Lung (tissue), 12 donors: ENCODE data around the gene PLA2G2C. TPM values are rescaled to one million over a fixed set of nuclear protein-coding genes. Genes with fewer than 3 reads are reported as not detected.

ENCODE experiments used
- ATAC-seq: fragments of 200-7000 bp; cut with Tn5 transposase; one replicate; pipeline ENCODE4 v1.9.1; 2020; ENCODE audit warnings: moderate number of reproducible peaks; ENCODE audit not compliant: insufficient read depth, low FRiP score
- DNase-seq, 3 donors: peaks; one replicate each; pipeline ENCODE4 v3.0.0-alpha.2; 2013 to 2017
- H3K27ac ChIP-seq, 2 donors: one replicate each; pipeline ENCODE4 v1.5.1; 2013; ENCODE audit warnings: mild to moderate bottlenecking in 2 of 2, moderate library complexity in 2 of 2, control low read depth in 1 of 2, inconsistent platforms in 1 of 2, low read depth in 1 of 2, low read length in 1 of 2
- H3K27me3 ChIP-seq, 3 donors: one replicate each; pipeline ENCODE4 v1.5.1; 2013; ENCODE audit warnings: low read length in 2 of 3; ENCODE audit not compliant: control insufficient read depth in 3 of 3, insufficient read depth in 3 of 3
- H3K36me3 ChIP-seq, 4 donors: one replicate each; pipeline ENCODE4 v1.5.1; 2013; ENCODE audit warnings: low read length in 4 of 4, mild to moderate bottlenecking in 1 of 4, moderate library complexity in 1 of 4; ENCODE audit not compliant: control insufficient read depth in 4 of 4, insufficient read depth in 4 of 4
- H3K4me1 ChIP-seq, 5 donors: one replicate each; pipeline ENCODE4 v1.5.1; 2013; ENCODE audit warnings: low read length in 5 of 5, mild to moderate bottlenecking in 2 of 5, moderate library complexity in 1 of 5; ENCODE audit not compliant: control insufficient read depth in 5 of 5, insufficient read depth in 5 of 5
- H3K4me3 ChIP-seq: one replicate; pipeline ENCODE4 v1.5.1; 2013; ENCODE audit warnings: mild to moderate bottlenecking, control low read depth, moderate library complexity
- H3K9ac ChIP-seq, 2 donors: one replicate each; pipeline ENCODE4 v1.5.1; 2013; ENCODE audit warnings: low read length in 2 of 2, control low read depth in 1 of 2; ENCODE audit not compliant: insufficient read depth in 1 of 2
- H3K9me3 ChIP-seq, 4 donors: one replicate each; pipeline ENCODE4 v1.5.1; 2013; ENCODE audit warnings: low read length in 3 of 4, mild to moderate bottlenecking in 1 of 4, moderate library complexity in 1 of 4; ENCODE audit not compliant: control insufficient read depth in 4 of 4, insufficient read depth in 3 of 4
- WGBS, 2 donors: extraction: QIAGEN DNeasy Blood & Tissue Kit; methylation state at CpG; one replicate each; pipeline ENCODE4 v1.1.7; 2013; 5-methylcytosine and 5-hydroxymethylcytosine counted together
- polyA plus RNA-seq, 2 donors: library from polyadenylated mRNA; stranded (reverse); fragments of 200-250 nt; gene quantifications; one replicate each; pipeline ENCODE4 v1.2.1, GENCODE V29; 2013
- total RNA-seq, 2 donors: library from RNA; depleted of rRNA in 1 of 2; stranded (reverse); fragments of >200 nt in 1 of 2; gene quantifications; one replicate each; pipeline ENCODE4 v1.2.1, GENCODE V29; 2014 to 2021
- TF ChIP-seq, protein P1 (sequence below): IDR thresholded peaks from 2 replicates; pipeline ENCODE4 v1.5.1; 2012; ENCODE audit warnings: mild to moderate bottlenecking; ENCODE audit errors: control extremely low read depth, extremely low read depth
- donor health status: control.
- donor health status: control.
- donor health status: Bipolar disorder and iron deficiency.
- donor health status: healthy.
- donor health status: DM: yes; HTN: yes; CAD: no.

PLA2G2C gene
- total and polyA plus RNA-seq, 4 donors, result 0.09 TPM; not detected in 3

DNA sequence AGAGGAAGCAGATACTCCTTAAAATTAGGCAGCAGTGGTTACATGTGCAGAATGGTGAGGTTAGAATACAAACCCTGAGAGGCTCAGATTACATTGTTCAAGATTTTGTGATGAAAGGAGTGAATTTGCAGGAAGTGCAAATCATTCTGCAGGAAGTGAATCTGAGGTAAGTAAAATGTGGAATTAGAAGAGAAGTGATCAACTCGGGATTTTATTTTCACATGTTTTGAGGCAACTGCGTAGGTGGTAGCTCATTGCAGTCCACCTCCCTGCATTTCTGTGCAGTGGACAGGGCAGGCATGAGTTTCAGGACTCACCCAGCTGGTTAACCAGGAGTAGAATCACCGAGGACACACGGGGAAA is 2.1 kb upstream of the PLA2G2C start:
- Histone ChIP-seq H3K9ac (no peak overlapping the region), H3K27ac (no peak overlapping the region), H3K9me3 (no peaks in the 10 kb centered on the region), H3K36me3 (no peaks in the 10 kb centered on the region), H3K4me3 (no peak overlapping the region), H3K4me1 (peaks cover 0 to 15% (median 5%) of the 10 kb centered on the region in 5 donors), H3K27me3 (peaks cover 0 to 7% (median 0%) of the 10 kb centered on the region in 3 donors)
- DNase-seq (no peak), ATAC-seq (no peak)
- WGBS, 2 donors, result 59 to 69% methylated on average over 4 of the region's 4 CpGs
- TF ChIP-seq, protein P1, sequence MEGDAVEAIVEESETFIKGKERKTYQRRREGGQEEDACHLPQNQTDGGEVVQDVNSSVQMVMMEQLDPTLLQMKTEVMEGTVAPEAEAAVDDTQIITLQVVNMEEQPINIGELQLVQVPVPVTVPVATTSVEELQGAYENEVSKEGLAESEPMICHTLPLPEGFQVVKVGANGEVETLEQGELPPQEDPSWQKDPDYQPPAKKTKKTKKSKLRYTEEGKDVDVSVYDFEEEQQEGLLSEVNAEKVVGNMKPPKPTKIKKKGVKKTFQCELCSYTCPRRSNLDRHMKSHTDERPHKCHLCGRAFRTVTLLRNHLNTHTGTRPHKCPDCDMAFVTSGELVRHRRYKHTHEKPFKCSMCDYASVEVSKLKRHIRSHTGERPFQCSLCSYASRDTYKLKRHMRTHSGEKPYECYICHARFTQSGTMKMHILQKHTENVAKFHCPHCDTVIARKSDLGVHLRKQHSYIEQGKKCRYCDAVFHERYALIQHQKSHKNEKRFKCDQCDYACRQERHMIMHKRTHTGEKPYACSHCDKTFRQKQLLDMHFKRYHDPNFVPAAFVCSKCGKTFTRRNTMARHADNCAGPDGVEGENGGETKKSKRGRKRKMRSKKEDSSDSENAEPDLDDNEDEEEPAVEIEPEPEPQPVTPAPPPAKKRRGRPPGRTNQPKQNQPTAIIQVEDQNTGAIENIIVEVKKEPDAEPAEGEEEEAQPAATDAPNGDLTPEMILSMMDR, result no peak

DNA sequence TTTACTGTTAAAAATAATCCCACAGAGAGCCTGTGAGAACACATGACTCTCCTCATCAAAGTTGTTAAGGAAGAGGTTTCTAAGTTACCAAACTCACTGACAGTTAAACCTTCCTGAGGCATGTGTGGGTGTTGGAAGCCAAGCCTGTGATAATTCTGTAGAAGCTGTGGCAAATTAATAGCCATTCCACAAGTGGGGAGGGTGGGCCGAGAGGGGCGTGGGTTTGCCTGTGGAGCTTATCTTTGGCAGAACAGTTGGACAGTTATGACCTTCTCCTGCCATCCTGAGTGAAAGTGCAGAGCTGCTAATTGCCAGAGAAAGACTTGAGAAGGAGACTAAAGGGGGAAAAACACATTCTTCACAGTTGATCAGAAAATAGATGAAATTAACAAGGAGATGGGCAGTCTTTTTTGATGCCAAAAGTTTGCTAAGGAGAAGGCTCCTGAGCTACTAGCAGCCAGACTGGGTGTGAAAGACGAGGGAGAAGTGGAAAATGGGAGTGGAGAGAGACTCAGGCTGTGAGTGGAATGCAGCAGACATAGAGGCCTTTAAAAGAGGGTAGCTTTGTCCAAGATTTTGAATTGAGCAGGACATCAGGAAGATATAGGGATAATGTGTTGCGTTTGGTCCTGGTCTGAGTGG is 1.6 kb upstream of the PLA2G2C start:
- H3K9me3 ChIP-seq, result no peaks in the 10 kb centered on the region
- H3K4me1 ChIP-seq, result peaks cover 0 to 15% (median 5%) of the 10 kb centered on the region in 5 donors
- H3K4me3 ChIP-seq, result no peak overlapping the region
- H3K9ac ChIP-seq, result no peak overlapping the region
- H3K27ac ChIP-seq, result no peak overlapping the region
- H3K27me3 ChIP-seq, result peaks cover 0 to 7% (median 0%) of the 10 kb centered on the region in 3 donors
- no peaks in the 10 kb centered on the region for H3K36me3 ChIP-seq
- ATAC-seq, result no peak
- DNase-seq, result no peak
- TF ChIP-seq, protein P1, result no peak
- WGBS, 2 donors, result 62 to 70% methylated on average over 4 of the region's 4 CpGs

DNA sequence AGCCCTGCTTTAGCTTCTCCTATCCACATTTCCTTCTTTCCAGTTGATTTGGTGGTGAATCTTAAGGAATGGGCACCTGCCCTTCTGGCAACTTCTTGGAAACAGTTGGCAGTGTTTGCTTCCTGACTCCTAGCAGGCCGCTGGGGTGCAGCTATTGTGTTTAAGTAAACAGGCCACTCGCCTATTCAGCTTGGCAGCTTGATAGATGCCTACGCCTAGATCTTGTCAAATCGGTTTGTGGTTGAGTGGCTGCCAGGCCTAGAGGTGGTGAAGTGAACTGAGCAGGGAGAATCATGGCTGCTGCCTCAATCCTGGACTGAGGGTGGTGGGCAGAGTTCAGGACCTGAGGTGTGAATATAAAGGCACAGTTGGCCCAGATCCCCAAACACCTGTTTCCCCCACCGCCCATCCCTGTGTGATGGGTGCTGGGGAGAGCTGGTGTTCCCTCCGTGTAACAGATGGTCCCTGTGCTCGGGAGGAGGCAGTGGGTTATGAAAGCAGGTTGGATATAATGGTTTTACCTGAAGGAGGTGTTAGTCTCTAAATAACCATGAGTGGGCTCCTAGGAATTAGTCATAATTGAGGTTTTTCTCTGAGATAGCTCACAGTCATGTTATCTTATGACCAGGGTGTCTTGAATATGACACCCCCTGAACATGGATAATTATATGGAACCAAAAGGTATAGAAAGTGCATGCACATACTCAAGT is 940 bp upstream of the PLA2G2C start:
- peak overlapping the region in 1 of 2 donors; percentile 4 for H3K27ac ChIP-seq
- H3K4me1 ChIP-seq, result peaks cover 0 to 15% (median 5%) of the 10 kb centered on the region in 5 donors
- WGBS, 2 donors, result 51 to 62% methylated on average over 7 of the region's 7 CpGs
- DNase-seq (no peak), ATAC-seq (no peak)
- TF ChIP-seq, protein P1, result no peak
- no peak overlapping the region for H3K4me3 ChIP-seq
- peaks cover 0 to 7% (median 0%) of the 10 kb centered on the region in 3 donors for H3K27me3 ChIP-seq
- H3K36me3 ChIP-seq, result no peaks in the 10 kb centered on the region
- H3K9me3 ChIP-seq, result no peaks in the 10 kb centered on the region
- no peak overlapping the region for H3K9ac ChIP-seq
